Endothelial cell of umbilical vein (primary cell): ENCODE measurements around the gene NEUROD4. TPM values are rescaled to one million over a fixed set of nuclear protein-coding genes. Genes with fewer than 3 reads are reported as not detected.

Experiments used
- BruUV-seq: library from RNA; stranded (reverse); fragments of 400-500 nt; replicated peaks from 2 replicates; lab custom pipeline; 2021; lab: Mats Ljungman, UMichigan
- CTCF ChIA-PET: fragments of 300-600, 350-600 bp; sonication (Branson Sonifier 250); formaldehyde crosslinking; loops from one replicate; lab custom pipeline; 2021; ENCODE audit warnings: antibody characterized with exemption, inconsistent platforms; lab: Charles Lee
- POLR2A ChIA-PET: fragments of 300-600, 350-600 bp; sonication (Branson Sonifier 250); formaldehyde crosslinking; loops from one replicate; lab custom pipeline; 2021; ENCODE audit warnings: antibody characterized with exemption, inconsistent platforms; lab: Charles Lee
- DNase-seq: peaks from one replicate; pipeline ENCODE4 v3.0.0-alpha.2; 2011; ENCODE audit warnings: low read depth, low spot score
- FAIRE-seq: peaks from 2 replicates; lab custom pipeline; 2011; peaks lifted over from hg19 to GRCh38; lab: Jason Lieb, UNC
- H2AFZ ChIP-seq: 2 replicates; pipeline ENCODE4 v1.6.0; 2012; ENCODE audit warnings: low read depth, low read length, control low read depth, inconsistent platforms
- H3K27ac ChIP-seq: 2 replicates; pipeline ENCODE4 v1.5.1; 2011; ENCODE audit warnings: low read depth, mild to moderate bottlenecking, control low read depth, low read length, moderate library complexity; ENCODE audit not compliant: insufficient read depth
- H3K27me3 ChIP-seq, 2 experiments: 2 replicates each; pipeline versions ENCODE4 v1.6.0 to v1.6.1; 2011; ENCODE audit warnings: low read length in 2 of 2, mixed read lengths in 1 of 2; ENCODE audit not compliant: control insufficient read depth in 2 of 2, insufficient read depth in 2 of 2
- H3K36me3 ChIP-seq, 2 experiments: 2 replicates in 1 of 2; 3 replicates in 1 of 2; pipeline ENCODE4 v1.5.1; 2011; ENCODE audit warnings: low read length in 2 of 2, mild to moderate bottlenecking in 1 of 2, moderate library complexity in 1 of 2; ENCODE audit not compliant: control insufficient read depth in 2 of 2, insufficient read depth in 2 of 2; ENCODE audit errors: extremely low read depth in 1 of 2
- H3K4me1 ChIP-seq: 3 replicates; pipeline ENCODE4 v1.5.1; 2011; ENCODE audit warnings: mild to moderate bottlenecking, low read length; ENCODE audit not compliant: control insufficient read depth, insufficient read depth; ENCODE audit errors: extremely low read depth
- H3K4me2 ChIP-seq: 2 replicates; pipeline ENCODE4 v1.6.1; 2011; ENCODE audit warnings: low read length, control low read depth, mixed read lengths; ENCODE audit not compliant: insufficient read depth
- H3K4me3 ChIP-seq, 3 experiments: fragments of 200-600 bp in 1 of 3; sonication (generic), shearing (Covaris generic) in 1 of 3; replicated peaks in 1 of 3; 2 replicates each; pipeline ENCODE4 v1.5.1; 2011 to 2016; ENCODE audit warnings: control low read depth in 3 of 3, low read length in 3 of 3, mild to moderate bottlenecking in 2 of 3, inconsistent platforms in 1 of 3, low read depth in 1 of 3, moderate library complexity in 1 of 3; ENCODE audit not compliant: insufficient read depth in 1 of 3
- H3K79me2 ChIP-seq: 2 replicates; pipeline ENCODE4 v1.6.0; 2012; ENCODE audit warnings: low read length, inconsistent platforms; ENCODE audit not compliant: control insufficient read depth, insufficient read depth
- H3K9ac ChIP-seq: replicated peaks from 2 replicates; pipeline ENCODE3; 2011; ENCODE audit warnings: low read length, control low read depth; ENCODE audit not compliant: insufficient read depth; ENCODE audit errors: extremely low read depth
- H3K9me1 ChIP-seq: replicated peaks from 3 replicates; pipeline ENCODE4 v1.6.0; 2011; ENCODE audit warnings: mild to moderate bottlenecking, low read length; ENCODE audit not compliant: control insufficient read depth, insufficient read depth; ENCODE audit errors: extremely low read depth
- H3K9me3 ChIP-seq: replicated peaks from 2 replicates; pipeline ENCODE4 v1.5.1; 2012; ENCODE audit warnings: low read length, inconsistent platforms; ENCODE audit not compliant: control insufficient read depth, insufficient read depth
- H4K20me1 ChIP-seq: replicated peaks from 2 replicates; pipeline ENCODE3; 2011; ENCODE audit warnings: mild to moderate bottlenecking, low read length; ENCODE audit not compliant: control insufficient read depth, insufficient read depth; ENCODE audit errors: extremely low read depth
- EZH2 ChIP-seq: IDR thresholded peaks from 2 replicates; pipeline ENCODE4 v1.6.1; 2012; ENCODE audit warnings: borderline replicate concordance, low read depth, mild to moderate bottlenecking, moderate library complexity, low read length, inconsistent platforms; ENCODE audit not compliant: severe bottlenecking
- FOS ChIP-seq: IDR thresholded peaks from 2 replicates; pipeline ENCODE4 v1.6.1; 2011; ENCODE audit warnings: mild to moderate bottlenecking, low read length, moderate library complexity, borderline replicate concordance; ENCODE audit not compliant: insufficient read depth
- GATA2 ChIP-seq: IDR thresholded peaks from 2 replicates; pipeline ENCODE4 v1.7.0; 2011; ENCODE audit warnings: low read depth, mild to moderate bottlenecking, moderate library complexity, mixed read lengths, low read length; ENCODE audit not compliant: insufficient read length, insufficient read depth
- JUN ChIP-seq: IDR thresholded peaks from 2 replicates; pipeline ENCODE4 v1.6.1; 2011; ENCODE audit warnings: borderline replicate concordance, low read depth; ENCODE audit not compliant: insufficient read length, insufficient read depth
- MYC ChIP-seq: IDR thresholded peaks from one replicate; pipeline ENCODE4 v1.6.1; 2011; ENCODE audit warnings: mild to moderate bottlenecking, low read depth, low read length
- POLR2A ChIP-seq: IDR thresholded peaks from 2 replicates; pipeline ENCODE4 v1.6.1; 2012; ENCODE audit warnings: low read depth, mild to moderate bottlenecking, control low read depth, low read length
- POLR2AphosphoS5 ChIP-seq: IDR thresholded peaks from 2 replicates; pipeline ENCODE4 v1.6.1; 2012; ENCODE audit warnings: low read depth, mild to moderate bottlenecking, control low read depth, low read length, moderate library complexity; ENCODE audit not compliant: insufficient read depth
- dilution Hi-C: fragments of 300-500 bp; cut with MboI; formaldehyde crosslinking; loops from one replicate; pipeline ENCODE4 v1.15.0; 2019; ENCODE audit warnings: low sequenced_read_pairs; ENCODE audit not compliant: extremely low pct_ligation_motif_present
- intact Hi-C: fragments of 100-400 bp; cut with micrococcal nuclease; formaldehyde crosslinking; loops from one replicate; pipeline ENCODE4 v1.10.0; 2022
- polyA plus RNA-seq, 4 experiments: library from polyadenylated mRNA; depleted of rRNA in 3 of 4; stranded (reverse) in 3 of 4; unstranded in 1 of 4; fragments of >200 nt; gene quantifications; 2 replicates each; pipeline versions ENCODE4 v1.2.1 to v1.2.3, GENCODE V29; 2011 to 2012; ENCODE audit warnings: missing spikeins in 1 of 4
- total RNA-seq: library from RNA; stranded (reverse); gene quantifications from 2 replicates; pipeline ENCODE4 v1.2.3, GENCODE V29; 2021
- TF ChIP-seq, protein P1 (sequence below), 2 donors: IDR thresholded peaks; 1 replicate in 1 of 2; 2 replicates in 1 of 2; pipeline ENCODE4 v1.5.1; 2011; ENCODE audit warnings: low read length in 2 of 2, mild to moderate bottlenecking in 2 of 2, moderate library complexity in 2 of 2, control low read depth in 1 of 2, inconsistent platforms in 1 of 2, low read depth in 1 of 2; ENCODE audit not compliant: insufficient read depth in 1 of 2; ENCODE audit errors: extremely low read depth in 1 of 2
- TF ChIP-seq, protein P2 (sequence below): IDR thresholded peaks from 2 replicates; pipeline ENCODE4 v1.6.1; 2011; ENCODE audit not compliant: insufficient read depth, insufficient read length

Gene NEUROD4
- total and polyA plus RNA-seq, 2 donors (not counting 3 experiments of a cell fraction or from before 2014, with no cell fraction given) = not detected

DNA sequence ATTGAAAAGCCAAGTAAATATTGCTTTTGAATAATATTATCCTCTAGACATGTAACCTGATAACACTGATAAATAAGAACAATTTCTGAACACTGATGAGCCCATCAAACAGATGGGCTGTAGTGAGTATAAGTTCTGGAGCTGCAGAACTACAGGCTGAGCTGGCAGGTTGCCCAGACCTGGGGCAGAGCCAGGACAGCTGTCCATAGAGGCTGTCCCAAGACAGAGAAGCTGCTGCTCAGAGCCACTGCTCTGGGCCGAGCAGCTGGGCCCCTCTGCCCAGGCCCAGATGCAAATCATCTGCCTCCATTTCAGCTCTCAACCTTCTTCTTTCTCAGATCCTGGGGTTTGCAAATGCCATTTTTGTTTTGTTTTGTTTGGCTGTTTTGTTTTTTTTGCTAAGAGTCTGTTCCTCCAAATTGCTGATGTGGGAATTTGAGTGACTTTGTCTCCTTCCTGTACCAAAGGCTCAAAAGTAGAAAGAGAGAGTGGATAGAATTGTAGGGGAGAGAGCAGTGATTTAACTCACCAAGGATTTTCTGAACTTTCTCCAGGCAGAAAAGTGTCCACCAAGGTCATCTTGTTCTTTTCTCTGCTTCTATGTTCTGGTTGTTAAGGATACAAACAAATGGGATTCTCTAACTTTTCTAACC is 31.2 kb upstream of the NEUROD4 start:
- CTCF ChIA-PET = interaction anchor here (0.9 to 1.1 kb wide), 2 partner anchors 80 to 126 kb away, joined by 3 read pairs; no protein-coding TSS in a partner anchor
- dilution Hi-C loops = no loop called here

More for the DNA sequence above, 31.2 kb upstream of the NEUROD4 start:
- no peaks in the 10 kb centered on the region for H3K79me2 ChIP-seq
- POLR2A ChIA-PET = no interaction called here
- no peaks in the 10 kb centered on the region for H3K36me3 ChIP-seq
- H3K4me2 ChIP-seq = no peak overlapping the region
- no peak overlapping the region for H3K9ac ChIP-seq
- H3K9me3 ChIP-seq = no peaks in the 10 kb centered on the region
- H3K4me1 ChIP-seq = no peaks in the 10 kb centered on the region
- intact Hi-C loops = no loop called here
- H4K20me1 ChIP-seq = no peaks in the 10 kb centered on the region
- DNase-seq (peak; percentile 30), FAIRE-seq (no peak)
- TF ChIP-seq GATA2 (no peak), FOS (no peak), POLR2A (no peak), POLR2AphosphoS5 (no peak), MYC (no peak), EZH2 (no peak), JUN (no peak)
- TF ChIP-seq, protein P1, sequence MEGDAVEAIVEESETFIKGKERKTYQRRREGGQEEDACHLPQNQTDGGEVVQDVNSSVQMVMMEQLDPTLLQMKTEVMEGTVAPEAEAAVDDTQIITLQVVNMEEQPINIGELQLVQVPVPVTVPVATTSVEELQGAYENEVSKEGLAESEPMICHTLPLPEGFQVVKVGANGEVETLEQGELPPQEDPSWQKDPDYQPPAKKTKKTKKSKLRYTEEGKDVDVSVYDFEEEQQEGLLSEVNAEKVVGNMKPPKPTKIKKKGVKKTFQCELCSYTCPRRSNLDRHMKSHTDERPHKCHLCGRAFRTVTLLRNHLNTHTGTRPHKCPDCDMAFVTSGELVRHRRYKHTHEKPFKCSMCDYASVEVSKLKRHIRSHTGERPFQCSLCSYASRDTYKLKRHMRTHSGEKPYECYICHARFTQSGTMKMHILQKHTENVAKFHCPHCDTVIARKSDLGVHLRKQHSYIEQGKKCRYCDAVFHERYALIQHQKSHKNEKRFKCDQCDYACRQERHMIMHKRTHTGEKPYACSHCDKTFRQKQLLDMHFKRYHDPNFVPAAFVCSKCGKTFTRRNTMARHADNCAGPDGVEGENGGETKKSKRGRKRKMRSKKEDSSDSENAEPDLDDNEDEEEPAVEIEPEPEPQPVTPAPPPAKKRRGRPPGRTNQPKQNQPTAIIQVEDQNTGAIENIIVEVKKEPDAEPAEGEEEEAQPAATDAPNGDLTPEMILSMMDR (IDR thresholded peaks at IDR 0.05; ENCODE audit: extremely low read depth in 1 of 2, insufficient read depth in 1 of 2, low read depth in 1 of 2, low read length in 2 of 2) = no peak
- TF ChIP-seq, protein P2, sequence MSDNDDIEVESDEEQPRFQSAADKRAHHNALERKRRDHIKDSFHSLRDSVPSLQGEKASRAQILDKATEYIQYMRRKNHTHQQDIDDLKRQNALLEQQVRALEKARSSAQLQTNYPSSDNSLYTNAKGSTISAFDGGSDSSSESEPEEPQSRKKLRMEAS = no peak
- H3K9me1 ChIP-seq = no peaks in the 10 kb centered on the region
- H3K27ac ChIP-seq = no peak overlapping the region
- peaks cover 0 to 4% of the 10 kb centered on the region in 2 experiments for H3K27me3 ChIP-seq
- no peak overlapping the region for H2AFZ ChIP-seq
- no TSS peak for BruUV-seq
- H3K4me3 ChIP-seq = no peak overlapping the region
